AG04449 (cell line): ENCODE measurements around the gene DYNC1I2.
A peak's percentile ranks its signal among the peaks of the same experiment; 100 is the strongest.

Experiments
- CTCF ChIA-PET: fragments of 350-600 bp; formaldehyde crosslinking; extraction: SDS; loops from one replicate; lab custom pipeline; 2021; ENCODE audit warnings: antibody characterized with exemption; lab: Yijun Ruan, JAX
- POLR2A ChIA-PET: fragments of 400-600, 350-600 bp; formaldehyde crosslinking; extraction: SDS; loops from one replicate; lab custom pipeline; 2020; ENCODE audit warnings: antibody characterized with exemption, inconsistent platforms; lab: Yijun Ruan, JAX
- DNase-seq: peaks from one replicate; pipeline ENCODE4 v3.0.0-alpha.2; 2010; ENCODE audit warnings: low read depth, low spot score
- H3K4me3 ChIP-seq: 2 replicates; pipeline ENCODE4 v1.5.1; 2011; ENCODE audit warnings: low read depth, mild to moderate bottlenecking, control low read depth, low read length
- TF ChIP-seq, protein P1 (sequence below): IDR thresholded peaks from one replicate; pipeline ENCODE4 v1.5.1; 2011; ENCODE audit warnings: mild to moderate bottlenecking, moderate library complexity, low read length, control low read depth, inconsistent platforms; ENCODE audit not compliant: insufficient read depth; ENCODE audit errors: missing control alignments

Gene DYNC1I2

DNA sequence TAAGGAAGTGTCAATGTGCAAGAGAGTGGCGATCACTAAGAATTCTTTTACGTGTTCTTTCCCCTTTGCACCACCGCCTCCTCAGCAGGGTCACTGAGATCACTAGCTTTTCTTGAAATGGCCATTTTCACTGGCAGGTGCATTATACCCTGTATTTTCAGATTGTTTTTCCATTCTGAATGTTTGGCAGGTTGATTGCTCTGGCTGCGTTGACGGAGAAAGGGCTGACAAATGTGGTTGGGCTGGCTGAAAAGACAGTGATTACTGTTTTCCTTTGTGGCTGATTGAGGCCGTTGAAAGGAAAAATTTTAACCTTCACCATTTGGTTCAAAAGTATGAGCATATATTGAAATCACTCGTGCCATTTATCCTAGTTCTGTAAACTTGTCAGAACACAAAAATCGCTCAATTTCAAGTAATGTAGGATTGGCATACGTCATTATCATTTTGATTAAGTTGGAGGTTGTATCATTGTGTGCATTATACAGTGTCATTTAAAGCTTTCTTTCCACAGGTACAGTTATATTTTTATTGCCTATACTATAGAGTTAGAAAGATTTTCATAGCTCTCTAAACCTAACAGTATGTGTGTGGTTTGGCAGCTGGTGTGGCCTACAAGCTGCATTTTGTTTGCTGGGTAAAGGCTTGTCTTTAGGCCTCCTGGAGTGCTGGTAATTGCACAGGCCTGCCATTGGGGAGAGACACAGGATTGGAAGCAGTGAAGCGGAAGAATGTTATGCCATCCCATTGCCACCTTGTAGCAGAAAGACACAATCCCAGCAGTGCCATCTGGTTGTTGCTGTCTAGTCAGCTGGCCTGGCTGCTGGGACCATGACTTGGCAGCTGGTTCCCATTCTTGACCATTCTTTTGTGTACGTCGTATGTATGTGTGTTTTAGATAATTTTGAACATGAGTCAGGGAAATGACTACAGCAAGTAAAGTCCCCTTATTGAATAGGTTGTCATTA, 36.7 kb downstream of the DYNC1I2 start:
- TF ChIP-seq, protein P1, sequence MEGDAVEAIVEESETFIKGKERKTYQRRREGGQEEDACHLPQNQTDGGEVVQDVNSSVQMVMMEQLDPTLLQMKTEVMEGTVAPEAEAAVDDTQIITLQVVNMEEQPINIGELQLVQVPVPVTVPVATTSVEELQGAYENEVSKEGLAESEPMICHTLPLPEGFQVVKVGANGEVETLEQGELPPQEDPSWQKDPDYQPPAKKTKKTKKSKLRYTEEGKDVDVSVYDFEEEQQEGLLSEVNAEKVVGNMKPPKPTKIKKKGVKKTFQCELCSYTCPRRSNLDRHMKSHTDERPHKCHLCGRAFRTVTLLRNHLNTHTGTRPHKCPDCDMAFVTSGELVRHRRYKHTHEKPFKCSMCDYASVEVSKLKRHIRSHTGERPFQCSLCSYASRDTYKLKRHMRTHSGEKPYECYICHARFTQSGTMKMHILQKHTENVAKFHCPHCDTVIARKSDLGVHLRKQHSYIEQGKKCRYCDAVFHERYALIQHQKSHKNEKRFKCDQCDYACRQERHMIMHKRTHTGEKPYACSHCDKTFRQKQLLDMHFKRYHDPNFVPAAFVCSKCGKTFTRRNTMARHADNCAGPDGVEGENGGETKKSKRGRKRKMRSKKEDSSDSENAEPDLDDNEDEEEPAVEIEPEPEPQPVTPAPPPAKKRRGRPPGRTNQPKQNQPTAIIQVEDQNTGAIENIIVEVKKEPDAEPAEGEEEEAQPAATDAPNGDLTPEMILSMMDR, result peak; percentile 29
- H3K4me3 ChIP-seq, result no peak overlapping the region
- CTCF ChIA-PET, result interaction anchor here (1.0 to 2.6 kb wide), 8 partner anchors 10 to 403 kb away, joined by 3 to 17 read pairs (median 4); no protein-coding TSS in a partner anchor
- POLR2A ChIA-PET, result no interaction called here
- DNase-seq, result no peak

DNA sequence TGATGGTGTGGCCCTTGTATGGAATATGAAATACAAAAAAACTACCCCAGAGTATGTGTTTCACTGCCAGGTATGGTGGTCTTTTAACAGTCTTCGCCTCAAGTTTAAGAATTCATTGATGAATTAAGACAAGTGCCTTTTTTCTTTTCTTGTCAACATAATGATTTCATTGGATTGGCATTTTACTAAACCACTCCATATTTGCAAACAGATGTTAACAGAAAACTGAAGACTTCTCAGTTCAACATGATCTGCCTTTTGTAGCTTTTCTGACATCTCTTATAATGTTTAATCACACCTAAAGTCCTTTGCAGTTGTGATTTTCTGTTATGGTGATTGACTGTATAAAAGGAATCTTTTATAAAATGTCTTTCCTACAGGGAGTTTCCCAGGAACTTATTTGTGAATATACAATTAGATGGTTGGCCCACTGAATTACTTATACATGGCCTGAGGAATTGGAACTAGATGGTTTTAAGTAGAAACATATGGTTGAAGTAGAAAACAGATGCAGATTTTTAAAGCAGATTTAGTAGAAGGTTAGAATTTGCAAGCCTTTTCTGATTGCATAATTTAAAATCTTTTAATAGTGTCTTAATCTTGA, 39.7 kb downstream of the DYNC1I2 start:
- POLR2A ChIA-PET, result no interaction called here
- TF ChIP-seq, protein P1, result no peak
- CTCF ChIA-PET, result no interaction called here
- no peak for DNase-seq
- no peak overlapping the region for H3K4me3 ChIP-seq

DNA sequence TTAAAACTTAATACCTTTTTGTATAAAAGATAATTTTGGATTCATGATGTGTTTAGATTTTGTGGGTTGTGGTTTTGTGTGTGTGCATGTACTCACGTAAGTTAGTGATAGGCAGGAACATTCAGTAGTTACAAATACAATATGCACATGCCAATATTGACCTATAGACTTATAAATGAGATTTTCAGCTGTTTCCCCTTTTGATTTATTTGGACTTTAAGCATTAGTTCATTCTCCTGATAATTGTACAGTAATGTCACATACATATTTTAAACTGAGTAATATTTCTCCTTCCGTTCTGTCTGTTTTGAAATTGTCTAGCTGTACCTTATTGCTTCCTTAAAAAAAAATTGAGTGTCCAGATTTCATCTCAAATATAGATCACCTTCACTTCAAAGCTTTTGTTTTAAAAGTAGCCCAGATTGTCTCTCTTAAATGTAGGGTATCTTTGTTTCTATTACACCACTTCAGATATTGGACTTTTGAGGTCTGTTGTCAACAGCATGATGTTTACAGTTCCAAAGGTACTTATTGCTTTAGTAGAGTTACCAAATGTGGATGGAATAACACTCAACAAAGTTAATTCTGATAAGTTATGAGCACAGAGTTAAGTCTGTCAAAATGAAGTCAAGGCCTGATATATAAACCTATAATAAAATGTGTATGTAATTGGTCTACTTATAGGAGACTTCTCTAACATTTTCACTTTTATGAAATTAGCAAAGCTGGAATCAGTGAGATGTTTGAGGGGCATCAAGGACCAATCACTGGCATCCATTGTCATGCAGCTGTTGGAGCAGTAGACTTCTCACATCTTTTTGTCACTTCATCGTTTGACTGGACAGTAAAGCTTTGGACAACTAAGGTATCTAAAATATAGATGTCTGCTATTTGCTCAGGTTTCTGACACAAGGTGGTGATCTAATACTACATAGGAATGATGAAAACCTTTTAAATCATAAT, 42.0 kb downstream of the DYNC1I2 start:
- CTCF ChIA-PET, result interaction anchor here (1.1 kb wide), 1 partner anchor 12 kb away, joined by 3 read pairs; no protein-coding TSS in a partner anchor
- no peak for DNase-seq

DNA sequence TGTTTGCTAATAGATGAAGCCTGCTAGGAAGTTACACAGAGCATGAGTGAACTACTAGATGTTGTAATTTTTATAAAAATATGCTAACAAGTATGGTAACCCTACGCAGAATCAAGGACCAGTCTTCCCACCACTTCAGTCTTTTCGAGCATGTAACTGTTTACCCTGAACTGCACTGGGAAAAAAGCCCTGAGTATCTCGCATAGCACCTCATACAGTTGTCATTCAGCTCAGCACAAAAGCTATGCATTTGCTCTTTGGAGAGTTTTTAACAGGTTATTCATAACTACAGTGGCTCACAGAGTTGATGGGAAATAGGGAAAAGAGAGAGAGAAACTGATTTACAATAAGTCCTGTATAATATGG, 42.7 kb downstream of the DYNC1I2 start:
- POLR2A ChIA-PET, result no interaction called here
- CTCF ChIA-PET, result interaction anchor here (1.1 kb wide), 1 partner anchor 11 kb away, joined by 3 read pairs; no protein-coding TSS in a partner anchor
- TF ChIP-seq, protein P1, result no peak

More for the DNA sequence above, 42.0 kb downstream of the DYNC1I2 start:
- POLR2A ChIA-PET, result no interaction called here
- TF ChIP-seq, protein P1, result no peak
- H3K4me3 ChIP-seq, result no peak overlapping the region

DNA sequence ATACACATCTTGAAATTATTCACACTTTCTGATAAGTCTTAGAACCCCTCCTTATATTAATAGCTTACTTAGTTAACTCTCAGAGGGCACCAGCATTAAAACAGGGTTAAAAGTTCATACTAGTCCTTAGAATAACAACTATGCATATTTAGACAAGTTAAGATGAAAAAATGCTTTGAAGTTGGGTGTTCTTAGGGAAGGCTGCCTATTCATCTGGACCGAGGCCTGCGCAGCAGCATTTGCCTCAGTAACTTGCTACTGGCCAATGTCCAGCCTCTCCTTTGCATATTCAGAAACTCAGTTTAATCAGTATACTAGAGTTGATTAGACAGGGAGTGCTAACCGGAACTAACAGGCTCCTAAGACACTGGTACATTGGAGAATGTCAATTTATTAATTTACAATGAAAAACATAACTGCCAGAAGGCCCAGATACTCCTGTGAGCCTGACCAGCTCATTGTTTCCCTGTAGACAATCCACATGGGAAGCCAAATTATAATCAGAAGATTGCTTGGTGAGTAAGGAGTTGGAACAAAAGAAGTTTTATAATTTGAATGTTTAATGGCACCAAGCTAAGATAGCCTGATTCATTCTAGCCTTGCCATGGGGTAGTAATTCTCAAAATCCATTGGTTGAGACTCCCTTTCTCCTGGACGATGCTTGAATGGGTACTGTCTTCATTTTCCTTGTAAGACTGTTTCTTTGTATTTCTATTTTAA, 48.9 kb downstream of the DYNC1I2 start:
- TF ChIP-seq, protein P1, result no peak
- POLR2A ChIA-PET, result no interaction called here
- DNase-seq, result no peak
- CTCF ChIA-PET, result interaction anchor here (1.0 to 1.2 kb wide), 2 partner anchors 33 to 137 kb away, joined by 3 to 4 read pairs; no protein-coding TSS in a partner anchor
- no peak overlapping the region for H3K4me3 ChIP-seq

More for the DNA sequence above, 42.7 kb downstream of the DYNC1I2 start:
- DNase-seq, result no peak
- H3K4me3 ChIP-seq, result no peak overlapping the region
